ENCODE data around the gene DPP9.

DPP9 gene

GRCh38 chr19:4662020-4662695 is 61.5 kb downstream of the DPP9 start:
- Histone ChIP-seq H3K4me3 (ENCODE audit: low read length) (no peak overlapping the region), H3K9ac (ENCODE audit: low read length) (no peak overlapping the region), H3K4me1 (ENCODE audit: control insufficient read depth, insufficient read depth, low read length) (no peaks in the 10 kb centered on the region), H3K9me3 (ENCODE audit: control insufficient read depth, low read length) (no peaks in the 10 kb centered on the region), H3K27me3 (replicated peaks; ENCODE audit: control insufficient read depth, insufficient read depth, low read length) (no peaks in the 10 kb centered on the region), H3K36me3 (ENCODE audit: control insufficient read depth, insufficient read depth, low read length, severe bottlenecking) (peaks cover 74% of the 10 kb centered on the region)
- DNase-seq (ENCODE audit: low read depth): no peak

- Histone ChIP-seq H3K4me3 (ENCODE audit: low read length) (no peak overlapping the region), H3K36me3 (ENCODE audit: control insufficient read depth, insufficient read depth, low read length, severe bottlenecking) (peaks cover 76% of the 10 kb centered on the region), H3K4me1 (ENCODE audit: control insufficient read depth, insufficient read depth, low read length) (no peaks in the 10 kb centered on the region), H3K27me3 (replicated peaks; ENCODE audit: control insufficient read depth, insufficient read depth, low read length) (no peaks in the 10 kb centered on the region), H3K9ac (ENCODE audit: low read length) (no peak overlapping the region), H3K9me3 (ENCODE audit: control insufficient read depth, low read length) (no peaks in the 10 kb centered on the region)
- no peak for DNase-seq (ENCODE audit: low read depth)
Observed at GRCh38 chr19:4660993-4661392, 62.6 kb downstream of the DPP9 start.

- Histone ChIP-seq H3K27me3 (replicated peaks; ENCODE audit: control insufficient read depth, insufficient read depth, low read length) (no peaks in the 10 kb centered on the region), H3K4me1 (ENCODE audit: control insufficient read depth, insufficient read depth, low read length) (no peaks in the 10 kb centered on the region), H3K36me3 (ENCODE audit: control insufficient read depth, insufficient read depth, low read length, severe bottlenecking) (peaks cover 73% of the 10 kb centered on the region), H3K9ac (ENCODE audit: low read length) (no peak overlapping the region), H3K4me3 (ENCODE audit: low read length) (no peak overlapping the region), H3K9me3 (ENCODE audit: control insufficient read depth, low read length) (no peaks in the 10 kb centered on the region)
- DNase-seq (ENCODE audit: low read depth): no peak
Observed at GRCh38 chr19:4660181-4660791, 63.4 kb downstream of the DPP9 start.

GRCh38 chr19:4657835-4658234 is 65.8 kb downstream of the DPP9 start:
- Histone ChIP-seq H3K36me3 (ENCODE audit: control insufficient read depth, insufficient read depth, low read length, severe bottlenecking) (peaks cover 57% of the 10 kb centered on the region), H3K4me3 (ENCODE audit: low read length) (no peak overlapping the region), H3K4me1 (ENCODE audit: control insufficient read depth, insufficient read depth, low read length) (no peaks in the 10 kb centered on the region), H3K9ac (ENCODE audit: low read length) (no peak overlapping the region), H3K27me3 (replicated peaks; ENCODE audit: control insufficient read depth, insufficient read depth, low read length) (no peaks in the 10 kb centered on the region), H3K9me3 (ENCODE audit: control insufficient read depth, low read length) (no peaks in the 10 kb centered on the region)
- no peak for DNase-seq (ENCODE audit: low read depth)

- no peak overlapping the region for H3K9ac ChIP-seq (ENCODE audit: low read length)
- H3K27me3 ChIP-seq (replicated peaks; ENCODE audit: control insufficient read depth, insufficient read depth, low read length): no peaks in the 10 kb centered on the region
- H3K4me3 ChIP-seq (ENCODE audit: low read length): no peak overlapping the region
- H3K4me1 ChIP-seq (ENCODE audit: control insufficient read depth, insufficient read depth, low read length): no peaks in the 10 kb centered on the region
- no peak for DNase-seq (ENCODE audit: low read depth)
- peaks cover 53% of the 10 kb centered on the region for H3K36me3 ChIP-seq (ENCODE audit: control insufficient read depth, insufficient read depth, low read length, severe bottlenecking)
- H3K9me3 ChIP-seq (ENCODE audit: control insufficient read depth, low read length): no peaks in the 10 kb centered on the region
Observed at GRCh38 chr19:4657262-4657661, 66.4 kb downstream of the DPP9 start.

- no peaks in the 10 kb centered on the region for H3K9me3 ChIP-seq (ENCODE audit: control insufficient read depth, low read length)
- no peak for DNase-seq (ENCODE audit: low read depth)
- H3K36me3 ChIP-seq (ENCODE audit: control insufficient read depth, insufficient read depth, low read length, severe bottlenecking): peaks cover 49% of the 10 kb centered on the region
- no peak overlapping the region for H3K9ac ChIP-seq (ENCODE audit: low read length)
- no peaks in the 10 kb centered on the region for H3K4me1 ChIP-seq (ENCODE audit: control insufficient read depth, insufficient read depth, low read length)
- no peaks in the 10 kb centered on the region for H3K27me3 ChIP-seq (replicated peaks; ENCODE audit: control insufficient read depth, insufficient read depth, low read length)
- no peak overlapping the region for H3K4me3 ChIP-seq (ENCODE audit: low read length)
Observed at GRCh38 chr19:4656102-4656501, 67.5 kb downstream of the DPP9 start.

GRCh38 chr19:4654437-4655361 is 68.9 kb downstream of the DPP9 start:
- no peak for DNase-seq (ENCODE audit: low read depth)
- Histone ChIP-seq H3K36me3 (ENCODE audit: control insufficient read depth, insufficient read depth, low read length, severe bottlenecking) (peaks cover 38% of the 10 kb centered on the region), H3K4me1 (ENCODE audit: control insufficient read depth, insufficient read depth, low read length) (no peaks in the 10 kb centered on the region), H3K27me3 (replicated peaks; ENCODE audit: control insufficient read depth, insufficient read depth, low read length) (no peaks in the 10 kb centered on the region), H3K9me3 (ENCODE audit: control insufficient read depth, low read length) (no peaks in the 10 kb centered on the region), H3K4me3 (ENCODE audit: low read length) (no peak overlapping the region), H3K9ac (ENCODE audit: low read length) (no peak overlapping the region)

- no peak for DNase-seq (ENCODE audit: low read depth)
- no peaks in the 10 kb centered on the region for H3K9me3 ChIP-seq (ENCODE audit: control insufficient read depth, low read length)
- no peaks in the 10 kb centered on the region for H3K27me3 ChIP-seq (replicated peaks; ENCODE audit: control insufficient read depth, insufficient read depth, low read length)
- no peaks in the 10 kb centered on the region for H3K4me1 ChIP-seq (ENCODE audit: control insufficient read depth, insufficient read depth, low read length)
- H3K9ac ChIP-seq (ENCODE audit: low read length): no peak overlapping the region
- peaks cover 31% of the 10 kb centered on the region for H3K36me3 ChIP-seq (ENCODE audit: control insufficient read depth, insufficient read depth, low read length, severe bottlenecking)
- H3K4me3 ChIP-seq (ENCODE audit: low read length): no peak overlapping the region
Observed at GRCh38 chr19:4653793-4654436, 69.7 kb downstream of the DPP9 start.

- no peaks in the 10 kb centered on the region for H3K27me3 ChIP-seq (replicated peaks; ENCODE audit: control insufficient read depth, insufficient read depth, low read length)
- no peaks in the 10 kb centered on the region for H3K4me1 ChIP-seq (ENCODE audit: control insufficient read depth, insufficient read depth, low read length)
- H3K9ac ChIP-seq (ENCODE audit: low read length): no peak overlapping the region
- H3K4me3 ChIP-seq (ENCODE audit: low read length): no peak overlapping the region
- DNase-seq (ENCODE audit: low read depth): no peak
- H3K36me3 ChIP-seq (ENCODE audit: control insufficient read depth, insufficient read depth, low read length, severe bottlenecking): peaks cover 12% of the 10 kb centered on the region
- no peaks in the 10 kb centered on the region for H3K9me3 ChIP-seq (ENCODE audit: control insufficient read depth, low read length)
Observed at GRCh38 chr19:4652075-4652474, 71.6 kb downstream of the DPP9 start.

- no peak for DNase-seq (ENCODE audit: low read depth)
- Histone ChIP-seq H3K9ac (ENCODE audit: low read length) (no peak overlapping the region), H3K36me3 (ENCODE audit: control insufficient read depth, insufficient read depth, low read length, severe bottlenecking) (no peaks in the 10 kb centered on the region), H3K4me1 (ENCODE audit: control insufficient read depth, insufficient read depth, low read length) (no peaks in the 10 kb centered on the region), H3K4me3 (ENCODE audit: low read length) (no peak overlapping the region), H3K9me3 (ENCODE audit: control insufficient read depth, low read length) (no peaks in the 10 kb centered on the region), H3K27me3 (replicated peaks; ENCODE audit: control insufficient read depth, insufficient read depth, low read length) (no peaks in the 10 kb centered on the region)
Observed at GRCh38 chr19:4650159-4650558, 73.5 kb downstream of the DPP9 start.
